GM19035 (cell line): ENCODE data around the gene CCNT1.
"Not testable (repeated sequence)": the region's sequence is repeated elsewhere in the genome, so short reads cannot be mapped to it uniquely, and the experiment has no call there.

Experiments used
- ATAC-seq: cut with Tn5 transposase; IDR thresholded peaks from one replicate; pipeline ENCODE4 v1.9.1; 2021; ENCODE audit not compliant: unreplicated experiment

The CCNT1 gene

DNA sequence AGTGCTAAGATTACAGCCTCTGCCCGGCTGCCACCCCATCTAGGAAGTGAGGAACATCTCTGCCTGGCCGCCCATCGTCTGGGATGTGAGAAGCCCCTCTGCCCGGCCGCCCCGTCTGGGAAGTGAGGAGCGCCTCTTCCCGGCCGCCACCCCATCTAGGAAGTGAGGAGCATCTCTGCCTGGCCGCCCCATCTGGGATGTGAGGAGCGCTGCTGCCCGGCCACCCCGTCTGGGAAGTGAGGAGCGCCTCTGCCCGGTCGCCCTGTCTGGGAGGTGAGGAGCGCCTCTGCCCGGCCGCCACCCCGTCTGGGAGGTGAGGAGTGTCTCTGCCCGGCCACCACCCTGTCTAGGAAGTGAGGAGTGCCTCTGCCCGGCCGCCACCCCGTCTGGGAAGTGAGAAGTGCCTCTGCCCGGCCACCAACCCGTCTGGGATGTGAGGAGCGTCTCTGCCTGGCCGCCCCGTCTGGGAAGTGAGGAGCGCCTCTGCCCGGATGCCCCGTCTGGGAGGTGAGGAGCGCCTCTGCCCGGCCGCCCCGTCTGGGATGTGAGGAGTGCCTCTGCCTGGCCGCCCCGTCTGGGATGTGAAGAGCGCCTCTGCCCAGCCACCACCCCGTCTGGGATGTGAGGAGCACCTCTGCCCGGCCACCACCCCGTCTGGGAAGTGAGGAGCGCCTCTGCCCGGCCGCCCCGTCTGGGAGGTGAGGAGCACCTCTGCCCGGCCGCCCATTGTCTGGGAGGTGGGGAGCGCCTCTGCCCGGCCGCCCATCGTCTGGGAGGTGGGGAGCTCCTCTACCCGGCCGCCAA lies 74.6 kb downstream of the CCNT1 start:
- not testable (repeated sequence) for ATAC-seq

DNA sequence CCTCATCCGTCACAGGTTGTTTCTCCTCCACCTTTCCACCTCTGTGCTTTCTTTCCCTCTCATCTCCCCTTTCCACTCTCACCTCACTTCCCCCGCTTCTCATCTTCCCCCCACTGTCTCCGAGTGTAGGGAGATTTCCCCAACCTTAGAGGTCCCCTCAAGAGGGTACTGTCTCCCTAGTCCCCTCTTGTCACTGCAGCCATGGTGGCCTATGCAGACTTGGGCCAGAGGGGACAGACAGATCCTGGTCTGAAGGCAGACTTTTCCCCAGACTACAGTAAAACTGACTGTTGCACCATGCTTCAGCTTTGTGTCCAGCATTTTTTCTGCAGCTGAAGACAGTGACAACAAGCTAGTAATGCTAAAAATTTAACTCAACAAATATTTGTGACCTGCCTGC lies 75.7 kb downstream of the CCNT1 start:
- no peak for ATAC-seq

DNA sequence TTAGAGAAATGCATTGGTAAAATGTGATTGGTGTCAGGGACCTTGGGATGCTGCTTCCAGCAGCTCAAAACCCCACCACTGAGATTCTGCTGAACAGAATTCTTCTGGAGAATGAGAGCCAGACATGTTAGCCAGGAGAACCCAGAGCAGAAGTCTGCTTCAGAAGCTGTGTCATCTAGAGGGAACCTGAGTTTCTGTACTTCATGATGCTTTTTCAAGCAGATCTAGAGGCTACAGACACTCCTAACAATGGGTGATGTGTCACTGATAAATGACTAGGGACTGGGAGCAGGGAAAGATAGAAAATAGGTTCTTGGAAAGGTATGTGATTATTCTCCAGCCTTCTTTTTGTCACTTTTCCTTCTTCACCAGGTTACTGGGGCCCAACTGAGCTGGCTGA lies 76.1 kb downstream of the CCNT1 start:
- ATAC-seq = no peak
